HG03039 (cell line): ENCODE measurements around the gene HOGA1.
"Not testable (repeated sequence)": the region's sequence is repeated elsewhere in the genome, so short reads cannot be mapped to it uniquely, and the experiment has no call there.

ENCODE experiments used
- ATAC-seq: cut with Tn5 transposase; IDR thresholded peaks from one replicate; pipeline ENCODE4 v1.9.1; 2021; ENCODE audit warnings: mild to moderate bottlenecking, moderate library complexity; ENCODE audit not compliant: unreplicated experiment

Gene HOGA1

DNA sequence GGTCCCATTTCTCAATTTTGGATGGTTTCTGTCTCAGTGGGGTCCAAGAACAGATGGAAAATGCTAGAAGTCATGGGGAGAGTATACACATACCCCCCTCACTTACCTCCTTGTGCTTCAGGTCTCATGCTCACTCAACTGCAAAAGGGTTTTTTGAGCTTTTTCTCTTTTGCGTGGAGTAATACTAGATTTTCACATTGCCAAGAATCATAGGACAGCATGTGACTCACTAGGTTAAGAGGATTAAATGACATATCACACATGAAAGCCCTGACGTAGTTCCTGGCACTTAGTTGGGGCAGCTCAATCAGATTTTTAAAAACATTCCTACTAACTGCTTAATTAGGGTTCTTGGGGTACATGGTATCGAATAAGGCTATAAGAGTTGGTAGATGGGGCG, 60.7 kb downstream of the HOGA1 start:
- ATAC-seq: no peak

DNA sequence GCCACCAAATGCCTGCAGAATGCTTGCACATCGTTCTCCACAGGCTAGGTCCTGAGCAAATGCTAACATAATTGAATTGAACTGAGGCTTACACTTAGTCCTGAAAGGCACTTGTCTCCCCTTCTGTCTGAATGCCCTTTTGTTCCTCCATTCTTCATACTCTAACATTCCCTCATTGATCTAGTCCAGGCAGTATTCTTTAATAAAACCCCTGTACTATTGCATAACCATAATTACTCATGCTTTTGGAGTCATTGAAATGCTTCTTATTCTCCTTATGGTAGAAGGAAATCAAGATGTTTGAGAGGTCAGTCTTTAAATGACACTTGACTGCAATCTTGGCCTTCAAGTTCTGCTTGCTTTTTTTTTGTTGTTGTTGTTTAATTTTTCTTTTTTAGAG, 63.4 kb downstream of the HOGA1 start:
- no peak for ATAC-seq

DNA sequence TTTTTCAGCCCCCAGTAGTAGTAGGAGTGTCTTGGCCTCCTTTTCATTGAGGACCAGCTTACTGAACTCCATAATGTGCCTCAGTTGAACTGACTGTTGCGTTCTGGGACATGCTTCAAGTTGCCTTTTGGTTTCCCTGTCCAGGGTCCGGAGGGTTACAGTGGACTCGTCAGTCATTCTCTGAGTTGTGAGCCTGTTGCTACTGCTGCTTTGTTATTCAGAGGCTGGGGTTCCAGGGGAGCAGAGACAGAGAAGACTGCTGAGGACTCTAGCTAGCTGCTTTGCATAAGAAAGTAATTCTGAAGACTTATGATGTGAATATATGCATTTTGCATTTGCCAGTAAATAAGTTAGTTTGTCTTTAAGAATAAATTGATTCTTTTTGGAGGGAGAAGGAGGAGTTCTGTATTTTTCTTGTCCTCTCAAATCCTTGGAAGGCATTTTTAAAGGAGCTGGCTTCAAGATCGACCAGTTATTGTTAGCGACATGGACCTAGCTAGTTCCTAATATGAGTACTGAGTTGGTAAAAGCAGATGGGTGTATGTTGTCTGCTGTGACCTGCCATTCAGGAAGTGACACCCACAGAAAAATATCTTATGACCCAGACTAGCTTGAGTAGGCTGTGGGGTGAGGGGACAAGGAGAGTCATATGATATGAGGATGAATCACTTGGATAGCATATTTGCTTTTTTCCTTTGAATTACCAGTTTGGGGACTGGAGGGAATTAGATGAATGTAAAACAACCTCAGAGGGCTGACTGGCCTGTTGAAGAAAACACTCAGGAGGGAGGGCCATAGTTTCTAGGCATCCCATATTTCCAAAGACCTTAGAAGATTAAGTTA, 64.6 kb downstream of the HOGA1 start:
- ATAC-seq: peak; percentile 67

DNA sequence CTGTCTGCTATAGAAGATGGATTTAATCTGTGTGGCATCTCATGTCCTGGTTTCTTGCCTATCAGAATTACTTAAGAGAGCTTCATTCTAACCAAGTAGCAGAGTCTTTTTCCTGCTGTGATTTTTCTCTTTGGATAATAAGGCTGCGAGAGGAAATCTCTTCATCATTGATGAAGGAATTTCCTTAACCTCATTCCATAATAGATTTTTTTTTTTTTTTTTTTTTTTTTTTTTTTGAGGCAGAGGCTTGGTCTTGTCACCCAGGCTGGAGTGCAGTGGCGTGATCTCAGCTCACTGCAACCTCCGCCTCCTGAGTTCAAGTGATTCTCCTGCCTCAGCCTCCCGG, 65.2 kb downstream of the HOGA1 start:
- ATAC-seq: not testable (repeated sequence)

DNA sequence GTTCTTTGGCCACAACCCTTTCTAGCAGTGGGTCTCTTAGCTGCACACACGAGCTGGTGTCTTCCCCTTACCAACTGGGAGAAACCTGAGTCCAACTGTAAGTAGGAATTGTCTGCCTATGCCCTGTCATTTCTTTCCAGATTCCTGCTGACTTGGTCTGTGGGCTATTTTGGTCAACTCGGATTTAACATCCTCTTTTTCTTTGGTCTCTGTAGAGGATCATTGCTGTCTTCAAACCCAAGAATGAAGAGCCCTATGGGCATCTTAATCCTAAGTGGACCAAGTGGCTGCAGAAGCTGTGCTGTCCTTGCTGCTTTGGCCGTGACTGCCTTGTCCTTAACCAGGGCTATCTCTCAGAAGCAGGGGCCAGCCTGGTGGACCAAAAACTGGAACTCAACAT, 66.5 kb downstream of the HOGA1 start:
- no peak for ATAC-seq

DNA sequence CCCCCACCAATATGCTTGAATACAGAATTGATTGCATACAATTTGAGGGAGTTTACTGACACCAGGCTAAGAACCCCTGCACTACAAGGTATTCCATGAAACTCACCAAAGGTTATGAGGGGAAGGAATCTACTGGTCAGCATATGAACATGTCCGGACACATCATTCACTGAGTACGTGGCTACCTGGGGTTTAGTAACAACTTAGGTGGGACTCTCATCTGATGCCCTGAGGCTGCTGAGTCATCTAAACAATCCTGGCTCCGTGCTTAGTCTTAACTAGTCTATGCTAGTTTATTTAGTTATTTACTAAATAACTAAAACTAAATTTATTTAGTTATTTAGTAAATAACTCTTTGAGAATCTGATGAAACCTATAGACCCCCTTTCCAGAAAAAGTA, 67.6 kb downstream of the HOGA1 start:
- ATAC-seq: no peak

DNA sequence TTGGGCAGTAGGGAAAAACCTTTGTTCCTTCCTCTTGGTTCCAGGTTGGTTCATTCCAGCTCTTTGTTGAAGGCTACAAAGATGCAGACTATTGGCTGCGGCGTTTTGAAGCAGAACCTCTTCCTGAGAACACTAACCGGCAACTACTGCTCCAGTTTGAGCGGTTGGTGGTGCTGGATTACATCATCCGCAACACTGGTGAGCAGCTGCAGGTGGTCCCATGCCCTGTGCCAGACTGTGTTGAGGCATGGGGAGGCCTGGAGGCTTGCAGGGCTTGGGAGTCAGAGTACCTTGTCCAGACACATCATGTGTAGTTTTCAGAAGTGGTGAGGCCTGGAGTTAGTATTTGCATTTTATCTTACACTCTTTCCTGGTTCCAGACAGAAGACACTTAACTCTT, 72.6 kb downstream of the HOGA1 start:
- ATAC-seq: no peak

DNA sequence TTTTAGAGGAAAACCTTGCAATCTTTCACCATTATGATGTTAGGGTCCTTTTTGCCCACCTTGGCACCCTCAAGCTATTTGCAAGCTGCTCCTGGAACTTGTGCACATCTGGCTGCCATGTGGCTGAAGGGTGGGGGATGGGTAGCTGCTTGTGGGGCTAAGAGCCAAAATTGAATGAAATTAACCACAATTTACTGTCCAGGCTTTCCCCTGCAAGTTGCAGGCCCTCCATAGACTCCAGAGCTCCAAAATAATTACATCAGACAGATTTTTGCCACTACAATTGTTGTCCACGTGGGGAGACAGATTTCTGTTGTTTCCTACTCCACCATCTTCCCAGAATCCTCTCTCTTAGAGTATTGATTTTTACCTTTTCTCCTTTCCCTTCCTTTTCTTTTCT, 75.4 kb downstream of the HOGA1 start:
- no peak for ATAC-seq
